Parathyroid adenoma (tissue), 2 donors: Measurements from ENCODE around the gene RARA.

ENCODE experiments used
- H2AFZ ChIP-seq: fragments of 300-600 bp; sonication (generic); one replicate; pipeline ENCODE4 v1.7.0; 2017; ENCODE audit warnings: antibody characterized with exemption, mild to moderate bottlenecking
- H3K27ac ChIP-seq: fragments of 300-600 bp; sonication (generic); one replicate; pipeline ENCODE4 v1.7.0; 2017
- H3K27me3 ChIP-seq: fragments of 300-600 bp; sonication (generic); one replicate; pipeline ENCODE4 v1.7.0; 2017; ENCODE audit warnings: low read length; ENCODE audit not compliant: control insufficient read depth, insufficient read depth
- H3K36me3 ChIP-seq: fragments of 300-600 bp; sonication (generic); one replicate; pipeline ENCODE4 v1.7.0; 2017; ENCODE audit warnings: low read length; ENCODE audit not compliant: control insufficient read depth, insufficient read depth
- H3K4me1 ChIP-seq: fragments of 300-600 bp; sonication (generic); one replicate; pipeline ENCODE4 v1.7.0; 2017; ENCODE audit warnings: control low read depth
- H3K4me2 ChIP-seq: fragments of 300-600 bp; sonication (generic); one replicate; pipeline ENCODE4 v1.7.0; 2017; ENCODE audit warnings: low read length
- H3K4me3 ChIP-seq: fragments of 300-600 bp; sonication (generic); one replicate; pipeline ENCODE4 v1.7.0; 2017; ENCODE audit warnings: low read depth, low read length
- H3K79me2 ChIP-seq: fragments of 300-600 bp; sonication (generic); one replicate; pipeline ENCODE4 v1.7.0; 2017; ENCODE audit warnings: control low read depth
- H3K9ac ChIP-seq: fragments of 300-600 bp; sonication (generic); one replicate; pipeline ENCODE4 v1.7.0; 2017; ENCODE audit warnings: mild to moderate bottlenecking
- H3K9me3 ChIP-seq: fragments of 300-600 bp; sonication (generic); one replicate; pipeline ENCODE4 v1.7.0; 2017; ENCODE audit warnings: low read length; ENCODE audit not compliant: control insufficient read depth
- TF ChIP-seq, protein P1 (sequence below): fragments of 300-600 bp; sonication (generic); IDR thresholded peaks from one replicate; pipeline ENCODE4 v1.7.0; 2017; ENCODE audit warnings: antibody characterized with exemption, mild to moderate bottlenecking
- donor health status: primary hyperparathyroidism.

Gene RARA

DNA sequence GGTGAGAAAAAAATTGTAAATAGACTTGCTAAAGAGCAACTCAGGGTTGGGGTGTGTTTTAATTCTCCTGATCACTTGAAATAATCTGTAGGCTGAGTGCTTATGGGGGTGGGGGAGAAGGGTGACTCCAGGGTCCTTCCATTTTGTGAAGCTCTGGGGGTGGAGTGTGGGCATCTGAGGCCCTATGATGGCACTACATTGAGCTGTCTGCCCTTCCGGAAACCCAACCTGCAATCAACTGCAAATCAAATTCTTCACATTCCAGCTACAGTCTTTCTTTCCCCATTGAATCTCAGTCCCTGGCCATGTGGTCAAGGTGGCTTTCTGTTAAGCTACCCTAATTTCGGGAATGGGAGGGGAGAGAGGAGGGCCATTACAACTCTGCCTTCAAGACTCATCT, 27.3 kb upstream of the RARA start:
- no peak overlapping the region for H3K4me3 ChIP-seq
- no peak overlapping the region for H3K4me2 ChIP-seq
- no peaks in the 10 kb centered on the region for H3K27me3 ChIP-seq
- H3K79me2 ChIP-seq: no peaks in the 10 kb centered on the region
- no peak overlapping the region for H2AFZ ChIP-seq
- no peaks in the 10 kb centered on the region for H3K36me3 ChIP-seq
- H3K27ac ChIP-seq: no peak overlapping the region
- H3K9ac ChIP-seq: no peak overlapping the region
- H3K4me1 ChIP-seq: no peaks in the 10 kb centered on the region
- no peaks in the 10 kb centered on the region for H3K9me3 ChIP-seq
- TF ChIP-seq, protein P1, sequence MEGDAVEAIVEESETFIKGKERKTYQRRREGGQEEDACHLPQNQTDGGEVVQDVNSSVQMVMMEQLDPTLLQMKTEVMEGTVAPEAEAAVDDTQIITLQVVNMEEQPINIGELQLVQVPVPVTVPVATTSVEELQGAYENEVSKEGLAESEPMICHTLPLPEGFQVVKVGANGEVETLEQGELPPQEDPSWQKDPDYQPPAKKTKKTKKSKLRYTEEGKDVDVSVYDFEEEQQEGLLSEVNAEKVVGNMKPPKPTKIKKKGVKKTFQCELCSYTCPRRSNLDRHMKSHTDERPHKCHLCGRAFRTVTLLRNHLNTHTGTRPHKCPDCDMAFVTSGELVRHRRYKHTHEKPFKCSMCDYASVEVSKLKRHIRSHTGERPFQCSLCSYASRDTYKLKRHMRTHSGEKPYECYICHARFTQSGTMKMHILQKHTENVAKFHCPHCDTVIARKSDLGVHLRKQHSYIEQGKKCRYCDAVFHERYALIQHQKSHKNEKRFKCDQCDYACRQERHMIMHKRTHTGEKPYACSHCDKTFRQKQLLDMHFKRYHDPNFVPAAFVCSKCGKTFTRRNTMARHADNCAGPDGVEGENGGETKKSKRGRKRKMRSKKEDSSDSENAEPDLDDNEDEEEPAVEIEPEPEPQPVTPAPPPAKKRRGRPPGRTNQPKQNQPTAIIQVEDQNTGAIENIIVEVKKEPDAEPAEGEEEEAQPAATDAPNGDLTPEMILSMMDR: no peak

DNA sequence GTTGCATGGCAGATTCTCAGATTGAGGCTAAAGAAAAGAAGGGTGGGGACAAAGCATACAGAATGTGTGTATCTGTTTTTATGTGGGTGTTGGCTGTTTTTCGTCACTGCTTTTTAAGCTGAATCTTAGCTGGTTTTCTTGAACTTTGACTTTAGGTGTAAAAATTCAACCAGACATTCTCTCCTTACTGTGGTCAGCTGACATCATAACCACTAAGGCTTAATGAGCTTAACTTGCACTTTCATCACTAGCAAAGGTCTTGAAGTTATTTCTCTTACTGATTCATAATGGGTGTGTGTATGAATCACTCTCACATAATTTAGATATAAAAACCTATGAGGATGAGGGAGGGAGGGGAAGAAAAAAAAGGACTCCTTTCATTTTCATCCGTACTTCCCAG, 25.3 kb upstream of the RARA start:
- Histone ChIP-seq H3K4me1 (no peaks in the 10 kb centered on the region), H3K4me3 (no peak overlapping the region), H3K36me3 (no peaks in the 10 kb centered on the region), H3K9me3 (no peaks in the 10 kb centered on the region), H3K27me3 (no peaks in the 10 kb centered on the region), H3K9ac (no peak overlapping the region), H3K4me2 (no peak overlapping the region), H3K79me2 (no peaks in the 10 kb centered on the region), H3K27ac (no peak overlapping the region), H2AFZ (no peak overlapping the region)
- TF ChIP-seq, protein P1: no peak

DNA sequence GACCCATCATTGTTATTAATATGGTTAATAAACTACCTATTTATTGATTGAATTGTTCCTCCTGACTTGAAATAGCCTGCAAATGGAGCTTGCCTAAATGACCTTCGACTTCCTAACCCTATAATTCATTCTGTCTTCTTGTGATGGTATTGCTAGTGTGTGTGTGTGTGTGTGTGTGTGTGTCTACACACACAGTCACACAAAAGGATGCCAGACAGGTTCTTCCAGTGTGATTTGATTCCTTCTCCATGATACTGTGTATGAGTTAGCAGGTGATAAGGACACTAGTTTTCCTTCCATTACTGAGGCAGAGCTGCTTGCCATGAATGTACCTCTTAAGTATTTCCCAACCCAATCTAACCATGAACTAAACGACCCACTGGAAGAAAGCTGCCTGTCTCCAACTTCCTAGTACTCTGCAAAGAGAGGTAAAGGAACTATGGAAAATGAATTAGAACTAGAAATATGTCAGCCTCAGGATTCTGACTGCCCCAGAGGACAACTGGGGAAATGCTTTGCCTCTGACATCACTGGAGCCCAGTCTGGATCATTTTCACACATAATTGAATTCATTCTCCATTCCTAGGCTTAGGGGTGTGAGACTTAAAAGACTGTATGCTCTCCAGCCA, 24.8 kb upstream of the RARA start:
- Histone ChIP-seq H3K4me1 (no peaks in the 10 kb centered on the region), H3K27me3 (no peaks in the 10 kb centered on the region), H3K9me3 (no peaks in the 10 kb centered on the region), H3K27ac (no peak overlapping the region), H3K79me2 (no peaks in the 10 kb centered on the region), H2AFZ (no peak overlapping the region), H3K4me2 (no peak overlapping the region), H3K36me3 (no peaks in the 10 kb centered on the region), H3K9ac (no peak overlapping the region), H3K4me3 (no peak overlapping the region)
- TF ChIP-seq, protein P1: no peak

DNA sequence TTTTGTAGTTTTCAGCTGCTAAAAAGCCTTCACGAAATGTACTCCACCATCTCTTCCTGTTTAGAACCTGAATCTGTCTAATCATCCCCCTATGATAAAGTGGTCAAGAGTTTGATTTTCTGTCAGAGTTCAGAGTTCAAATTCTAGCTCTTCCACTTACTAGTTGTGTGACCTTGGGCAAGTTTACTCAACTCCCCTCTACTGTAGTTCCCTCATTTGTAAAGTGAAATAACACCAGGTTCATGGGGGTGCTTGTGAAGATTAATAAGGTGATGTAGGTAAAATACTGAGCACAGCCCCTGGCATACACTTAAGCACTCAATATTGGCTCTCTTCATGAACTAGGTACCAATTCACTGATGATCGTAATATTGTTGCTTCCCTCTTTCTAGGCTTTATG, 22.5 kb upstream of the RARA start:
- no peaks in the 10 kb centered on the region for H3K27me3 ChIP-seq
- no peaks in the 10 kb centered on the region for H3K36me3 ChIP-seq
- no peak overlapping the region for H3K4me3 ChIP-seq
- no peaks in the 10 kb centered on the region for H3K79me2 ChIP-seq
- H3K9ac ChIP-seq: no peak overlapping the region
- no peak overlapping the region for H3K27ac ChIP-seq
- H3K4me1 ChIP-seq: peaks cover 3% of the 10 kb centered on the region
- H3K9me3 ChIP-seq: no peaks in the 10 kb centered on the region
- no peak overlapping the region for H2AFZ ChIP-seq
- TF ChIP-seq, protein P1: no peak
- H3K4me2 ChIP-seq: no peak overlapping the region

DNA sequence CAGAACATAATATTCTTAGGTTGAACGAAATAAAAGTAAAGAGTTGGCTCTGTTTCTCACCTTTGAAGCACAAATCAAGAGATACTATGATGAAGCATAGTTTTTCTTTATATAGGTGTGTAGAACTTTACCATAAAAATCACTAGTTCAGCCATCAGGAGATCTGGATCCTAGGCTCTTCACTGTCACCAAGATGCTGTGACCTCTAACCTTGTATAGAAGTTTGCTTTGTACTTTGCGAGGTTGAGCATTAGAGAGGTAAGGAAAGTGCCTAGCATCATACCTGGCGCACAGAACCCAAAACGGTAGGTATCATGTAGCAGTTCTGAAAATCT, 21.9 kb upstream of the RARA start:
- Histone ChIP-seq H3K79me2 (no peaks in the 10 kb centered on the region), H3K36me3 (no peaks in the 10 kb centered on the region), H3K4me3 (peak overlapping the region; percentile 66), H3K9me3 (no peaks in the 10 kb centered on the region), H3K27ac (no peak overlapping the region), H2AFZ (peak overlapping the region; percentile 81), H3K4me2 (peak overlapping the region; percentile 62), H3K9ac (no peak overlapping the region), H3K27me3 (no peaks in the 10 kb centered on the region), H3K4me1 (peaks cover 3% of the 10 kb centered on the region)
- TF ChIP-seq, protein P1: no peak
